Adrenal gland (tissue), 12 donors: ENCODE measurements around the gene SEZ6. TPM values are rescaled to one million over a fixed set of nuclear protein-coding genes. Genes with fewer than 3 reads are reported as not detected.

ENCODE experiments used
- DNase-seq, 7 donors: peaks; one replicate each; pipeline ENCODE4 v3.0.0-alpha.2; 2019 to 2020
- H3K27ac ChIP-seq, 5 donors: fragments of 200-600 bp; sonication (generic) in 4 of 5; 1 replicate in 3 of 5; 2 replicates in 2 of 5; pipeline versions ENCODE4 v1.5.1 to v1.8.0; 2016 to 2020; ENCODE audit warnings: mild to moderate bottlenecking in 1 of 5
- H3K27me3 ChIP-seq: fragments of 200-600 bp; 2 replicates; pipeline ENCODE4 v1.8.0; 2021
- H3K36me3 ChIP-seq, 2 donors: fragments of 200-600 bp; replicated peaks in 1 of 2; 1 replicate in 1 of 2; 2 replicates in 1 of 2; pipeline versions ENCODE4 v1.5.1 to v1.8.0; 2018 to 2022
- H3K4me1 ChIP-seq, 2 donors: fragments of 200-600 bp; replicated peaks in 1 of 2; 1 replicate in 1 of 2; 2 replicates in 1 of 2; pipeline versions ENCODE4 v1.5.1 to v1.8.0; 2018 to 2021
- H3K4me3 ChIP-seq, 4 donors: fragments of 200-600 bp; sonication (generic) in 3 of 4; one replicate each; pipeline ENCODE4 v1.5.1; 2016 to 2018
- H3K9me3 ChIP-seq, 3 donors: fragments of 200-600 bp; sonication (generic) in 1 of 3; replicated peaks in 1 of 3; 1 replicate in 2 of 3; 2 replicates in 1 of 3; pipeline versions ENCODE4 v1.5.1 to v1.8.0; 2016 to 2021
- POLR2A ChIP-seq, 2 donors: fragments of 450-650 bp; IDR thresholded peaks; one replicate each; pipeline ENCODE4 v1.6.1; 2017; ENCODE audit warnings: antibody characterized with exemption in 2 of 2, mild to moderate bottlenecking in 2 of 2, moderate library complexity in 1 of 2
- WGBS, 4 donors: extraction: QIAGEN DNeasy Blood & Tissue Kit in 2 of 4; methylation state at CpG; one replicate each; pipeline versions ENCODE4 v1.1.5 to v1.1.7; 2013 to 2017; 5-methylcytosine and 5-hydroxymethylcytosine counted together
- intact Hi-C, 2 donors: fragments of 100-400 bp; cut with DNase I; formaldehyde crosslinking; loops; one replicate each; pipeline versions ENCODE4 v1.14.1 to v1.15.0; 2022 to 2023
- polyA plus RNA-seq, 3 donors: library from polyadenylated mRNA; stranded (reverse); fragments of 200-250 nt in 2 of 3; fragments of 350-450 nt in 1 of 3; fragmentation: Illumina TruSeq in 1 of 3; extraction: RNeasy Lipid Tissue Mini Kit (QIAGEN cat#74804) in 1 of 3; gene quantifications; one replicate each; pipeline ENCODE4 v1.2.3, GENCODE V29; 2013 to 2014
- total RNA-seq, 9 donors: library from RNA; depleted of rRNA in 4 of 9; stranded (reverse); fragments of >200 nt in 4 of 9; fragments of 120-200 nt in 1 of 9; fragmentation: NEBNext Ultra II Directional in 1 of 9; extraction: Animal tissue kit (Norgen Biotek cat#: 25700) in 1 of 9; gene quantifications; one replicate each; pipeline versions ENCODE4 v1.1.0 to v1.2.4, GENCODE V29; 2013 to 2023
- TF ChIP-seq, protein P1 (sequence below), 6 experiments: fragments of 450-650 bp in 4 of 6; fragments of 200-600 bp in 2 of 6; sonication (generic) in 1 of 6; IDR thresholded peaks; 1 replicate in 5 of 6; 2 replicates in 1 of 6; pipeline versions ENCODE4 v1.5.1 to v1.8.0; 2016 to 2021; ENCODE audit warnings: antibody characterized with exemption in 6 of 6, mild to moderate bottlenecking in 2 of 6, moderate library complexity in 1 of 6
- donor health status: healthy with polysubstance abuse.
- donor health status: Bipolar disorder and iron deficiency.
- donor health status: DM: yes; HTN: yes; CAD: no.
- donor health status: DM: no; HTN: no; CAD: no.
- donor health status: DM: no; HTN: no; CAD: no.
- donor health status: DM: yes; HTN: yes; CAD: no.

The SEZ6 gene
- total and polyA plus RNA-seq, 12 donors = 0.11 to 1.0 (median 0.33) TPM; not detected in 6

- intact Hi-C loops = no loop called here
- Histone ChIP-seq H3K4me1 (peaks cover 17 to 37% of the 10 kb centered on the region in 2 donors), H3K4me3 (no peak within 1 kb of the TSS), H3K27me3 (no peaks in the 10 kb centered on the region), H3K9me3 (no peaks in the 10 kb centered on the region), H3K36me3 (no peaks in the 10 kb centered on the region), H3K27ac (peak within 1 kb of the TSS in 4 of 5 donors; percentile 19 to 67 (median 46))
- 25 to 48% (median 40%) methylated on average over 10 to 13 of the region's 13 CpGs for WGBS, 4 donors
- DNase-seq = peak; percentile 35 to 70 (median 56)
- TF ChIP-seq POLR2A (IDR thresholded peaks at IDR 0.05) = no peak
- TF ChIP-seq, protein P1, sequence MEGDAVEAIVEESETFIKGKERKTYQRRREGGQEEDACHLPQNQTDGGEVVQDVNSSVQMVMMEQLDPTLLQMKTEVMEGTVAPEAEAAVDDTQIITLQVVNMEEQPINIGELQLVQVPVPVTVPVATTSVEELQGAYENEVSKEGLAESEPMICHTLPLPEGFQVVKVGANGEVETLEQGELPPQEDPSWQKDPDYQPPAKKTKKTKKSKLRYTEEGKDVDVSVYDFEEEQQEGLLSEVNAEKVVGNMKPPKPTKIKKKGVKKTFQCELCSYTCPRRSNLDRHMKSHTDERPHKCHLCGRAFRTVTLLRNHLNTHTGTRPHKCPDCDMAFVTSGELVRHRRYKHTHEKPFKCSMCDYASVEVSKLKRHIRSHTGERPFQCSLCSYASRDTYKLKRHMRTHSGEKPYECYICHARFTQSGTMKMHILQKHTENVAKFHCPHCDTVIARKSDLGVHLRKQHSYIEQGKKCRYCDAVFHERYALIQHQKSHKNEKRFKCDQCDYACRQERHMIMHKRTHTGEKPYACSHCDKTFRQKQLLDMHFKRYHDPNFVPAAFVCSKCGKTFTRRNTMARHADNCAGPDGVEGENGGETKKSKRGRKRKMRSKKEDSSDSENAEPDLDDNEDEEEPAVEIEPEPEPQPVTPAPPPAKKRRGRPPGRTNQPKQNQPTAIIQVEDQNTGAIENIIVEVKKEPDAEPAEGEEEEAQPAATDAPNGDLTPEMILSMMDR (IDR thresholded peaks at IDR 0.05) = peak in 1 of 6 experiments; percentile 10
Observed at GRCh38 chr17:29042679-29043538, 37.1 kb upstream of the SEZ6 start, which contains the start of gene PIPOX. Gene PIPOX (plus strand): TSS chr17:29043141. CDS start chr17:29043226, 85 bp downstream.

DNA sequence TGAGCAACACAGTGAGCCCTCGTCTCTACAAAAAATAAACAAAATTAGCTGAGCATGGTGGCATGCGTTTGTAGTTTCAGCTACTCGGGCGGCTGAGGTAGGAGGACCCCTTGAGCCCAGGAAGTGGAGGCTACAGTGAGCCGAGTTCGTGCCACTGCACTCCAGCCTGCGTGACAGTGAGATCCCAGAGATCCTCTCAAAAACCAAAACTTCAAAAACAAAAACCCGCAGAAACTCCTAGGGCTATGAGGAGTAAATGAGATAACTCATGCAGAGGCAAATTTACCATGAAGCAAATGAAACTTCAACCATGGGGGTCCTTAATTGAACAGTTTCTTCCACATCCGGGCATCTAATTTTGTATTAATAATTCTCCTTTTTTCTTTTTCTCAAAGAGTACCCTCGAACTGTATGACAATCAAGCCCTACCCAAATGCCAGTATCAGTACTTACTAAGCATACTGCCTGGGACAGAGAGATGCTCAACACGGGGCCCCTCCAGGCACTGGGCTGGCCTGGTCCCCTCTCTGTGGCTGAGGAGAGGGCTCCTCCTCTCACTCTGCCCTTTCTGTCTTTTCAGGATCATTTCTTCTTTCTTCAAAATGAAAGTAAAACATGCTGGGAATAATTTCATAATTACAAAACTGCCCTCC lies 36.3 kb upstream of the SEZ6 start:
- H3K27me3 ChIP-seq = no peaks in the 10 kb centered on the region
- H3K9me3 ChIP-seq = no peaks in the 10 kb centered on the region
- no peak for DNase-seq
- 81 to 91% (median 83%) methylated on average over 11 of the region's 11 CpGs for WGBS, 4 donors
- H3K4me1 ChIP-seq = peaks cover 17 to 38% of the 10 kb centered on the region in 2 donors
- TF ChIP-seq, protein P1 (IDR thresholded peaks at IDR 0.05) = no peak
- no peak for TF ChIP-seq POLR2A (IDR thresholded peaks at IDR 0.05)
- no peak overlapping the region for H3K4me3 ChIP-seq
- intact Hi-C loops = no loop called here
- peak overlapping the region in 2 of 5 donors; percentile 43 to 67 for H3K27ac ChIP-seq
- no peaks in the 10 kb centered on the region for H3K36me3 ChIP-seq

DNA sequence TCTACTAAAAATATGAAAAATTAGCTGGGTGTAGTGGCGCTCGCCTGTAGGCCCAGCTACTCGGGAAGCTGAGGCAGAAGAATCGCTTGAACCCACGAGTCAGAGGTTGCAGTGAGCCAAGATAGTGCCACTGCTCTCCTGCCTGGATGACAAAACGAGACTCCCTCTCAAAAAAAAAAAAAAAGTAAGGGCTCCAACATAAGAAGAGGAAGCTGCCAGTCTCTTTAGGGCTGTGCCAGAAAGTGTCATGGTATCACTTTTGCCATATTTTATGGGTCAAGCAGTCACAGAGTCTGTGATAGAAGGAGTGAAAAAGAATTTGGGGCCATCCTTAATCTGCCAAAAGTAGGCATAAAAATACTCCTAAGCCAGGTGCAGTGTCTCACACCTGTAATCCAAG lies 35.7 kb upstream of the SEZ6 start:
- Histone ChIP-seq H3K27me3 (no peaks in the 10 kb centered on the region), H3K9me3 (no peaks in the 10 kb centered on the region), H3K4me3 (no peak overlapping the region), H3K36me3 (no peaks in the 10 kb centered on the region), H3K27ac (no peak overlapping the region), H3K4me1 (peaks cover 17 to 38% of the 10 kb centered on the region in 2 donors)
- TF ChIP-seq, protein P1 (IDR thresholded peaks at IDR 0.05) = no peak
- no peak for TF ChIP-seq POLR2A (IDR thresholded peaks at IDR 0.05)
- WGBS, 4 donors = 80 to 92% (median 82%) methylated on average over 6 of the region's 6 CpGs
- DNase-seq = no peak
- intact Hi-C loops = no loop called here

DNA sequence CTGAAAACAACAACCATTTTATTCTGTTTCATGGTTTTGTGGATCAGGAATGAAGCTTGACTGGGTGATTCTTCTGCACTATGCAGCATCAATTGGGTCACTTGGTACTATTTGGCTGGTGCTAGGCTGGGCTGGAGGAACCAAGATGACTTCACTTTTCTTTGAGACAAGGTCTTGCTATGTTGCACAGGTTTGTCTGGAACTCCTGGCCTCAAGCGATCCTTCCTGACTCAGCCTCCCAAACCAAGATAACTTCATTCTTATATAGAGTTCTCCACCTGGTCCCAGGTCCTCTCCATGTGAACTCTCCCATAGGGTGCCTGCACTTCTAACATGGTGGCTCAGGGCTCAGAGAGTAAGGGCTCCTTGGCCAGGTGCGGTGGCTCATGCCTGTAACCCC lies 35.3 kb upstream of the SEZ6 start:
- no peak for DNase-seq
- Histone ChIP-seq H3K4me3 (no peak overlapping the region), H3K27ac (no peak overlapping the region), H3K36me3 (no peaks in the 10 kb centered on the region), H3K27me3 (no peaks in the 10 kb centered on the region), H3K9me3 (no peaks in the 10 kb centered on the region), H3K4me1 (peaks cover 17 to 38% of the 10 kb centered on the region in 2 donors)
- WGBS, 4 donors = 80 to 99% (median 93%) methylated on average over 1 to 2 of the region's 2 CpGs
- intact Hi-C loops = no loop called here
- TF ChIP-seq POLR2A (IDR thresholded peaks at IDR 0.05) = no peak
- TF ChIP-seq, protein P1 (IDR thresholded peaks at IDR 0.05) = no peak
